ENCODE data around the gene RBBP9. TPM values are rescaled to one million over a fixed set of nuclear protein-coding genes. Genes with fewer than 3 reads are reported as not detected.

RBBP9 gene
- total and polyA plus RNA-seq, 2 experiments from 2014 or later, result 4.8 to 21.1 TPM

DNA sequence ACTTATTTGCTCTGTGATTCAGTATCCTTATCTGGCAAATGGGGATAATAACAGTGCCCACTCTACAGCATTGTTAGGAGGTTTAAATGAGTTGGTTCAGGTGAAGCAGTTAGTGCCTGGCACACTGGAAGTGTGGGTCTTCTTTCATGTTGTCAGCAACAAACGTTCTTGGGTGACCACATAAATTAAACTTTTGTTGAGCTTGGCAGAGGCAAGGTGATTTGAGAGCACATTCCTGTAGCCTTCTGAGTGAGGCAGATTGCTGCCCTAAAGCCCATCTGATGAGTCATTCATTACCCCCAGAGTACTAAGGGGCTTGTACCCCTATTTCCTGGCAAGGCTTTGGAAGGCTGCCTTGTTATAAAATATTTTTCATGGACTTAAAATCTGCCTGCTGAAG lies 36.5 kb upstream of the RBBP9 start:
- Histone ChIP-seq H3K4me2 (no peak overlapping the region), H3K4me1 (ENCODE audit: insufficient read depth) (no peaks in the 10 kb centered on the region), H2AFZ (no peak overlapping the region), H3K4me3 (no peak overlapping the region), H3K9me2 (ENCODE audit: insufficient read depth) (no peaks in the 10 kb centered on the region), H3K27me3 (ENCODE audit: insufficient read depth) (no peaks in the 10 kb centered on the region), H3K36me3 (ENCODE audit: insufficient read depth) (peaks cover 49% of the 10 kb centered on the region), H3K79me2 (replicated peaks; ENCODE audit: insufficient read depth) (no peaks in the 10 kb centered on the region), H4K20me1 (replicated peaks; ENCODE audit: insufficient read depth) (peaks cover 4% of the 10 kb centered on the region), H3F3A (replicated peaks; ENCODE audit: low read depth) (no peaks in the 10 kb centered on the region), H3K27ac (ENCODE audit: low read depth) (no peak overlapping the region)
- Mint-ChIP-seq H3K36me3 (ENCODE audit: low read depth) (peaks cover 87% of the 10 kb centered on the region), H3K27me3 (ENCODE audit: insufficient read depth, low read depth, poor library complexity) (no peaks in the 10 kb centered on the region), H3K4me3 (no peak overlapping the region), H3K27ac (no peak overlapping the region), H3K4me1 (no peaks in the 10 kb centered on the region), H3K9me3 (no peaks in the 10 kb centered on the region)
- DNase-seq (ENCODE audit: low spot score) (no peak), ATAC-seq (no peak)
- no peak for TF ChIP-seq EZH2phosphoT487 (IDR thresholded peaks at IDR 0.05; ENCODE audit: unreplicated experiment)
- no peak for TF ChIP-seq JUNB (IDR thresholded peaks at IDR 0.05; ENCODE audit: unreplicated experiment)
- TF ChIP-seq, protein P1, sequence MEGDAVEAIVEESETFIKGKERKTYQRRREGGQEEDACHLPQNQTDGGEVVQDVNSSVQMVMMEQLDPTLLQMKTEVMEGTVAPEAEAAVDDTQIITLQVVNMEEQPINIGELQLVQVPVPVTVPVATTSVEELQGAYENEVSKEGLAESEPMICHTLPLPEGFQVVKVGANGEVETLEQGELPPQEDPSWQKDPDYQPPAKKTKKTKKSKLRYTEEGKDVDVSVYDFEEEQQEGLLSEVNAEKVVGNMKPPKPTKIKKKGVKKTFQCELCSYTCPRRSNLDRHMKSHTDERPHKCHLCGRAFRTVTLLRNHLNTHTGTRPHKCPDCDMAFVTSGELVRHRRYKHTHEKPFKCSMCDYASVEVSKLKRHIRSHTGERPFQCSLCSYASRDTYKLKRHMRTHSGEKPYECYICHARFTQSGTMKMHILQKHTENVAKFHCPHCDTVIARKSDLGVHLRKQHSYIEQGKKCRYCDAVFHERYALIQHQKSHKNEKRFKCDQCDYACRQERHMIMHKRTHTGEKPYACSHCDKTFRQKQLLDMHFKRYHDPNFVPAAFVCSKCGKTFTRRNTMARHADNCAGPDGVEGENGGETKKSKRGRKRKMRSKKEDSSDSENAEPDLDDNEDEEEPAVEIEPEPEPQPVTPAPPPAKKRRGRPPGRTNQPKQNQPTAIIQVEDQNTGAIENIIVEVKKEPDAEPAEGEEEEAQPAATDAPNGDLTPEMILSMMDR (conservative IDR thresholded peaks at IDR 0.05; ENCODE audit: low read depth in 2 of 2), result no peak
- TF ChIP-seq, protein P2, sequence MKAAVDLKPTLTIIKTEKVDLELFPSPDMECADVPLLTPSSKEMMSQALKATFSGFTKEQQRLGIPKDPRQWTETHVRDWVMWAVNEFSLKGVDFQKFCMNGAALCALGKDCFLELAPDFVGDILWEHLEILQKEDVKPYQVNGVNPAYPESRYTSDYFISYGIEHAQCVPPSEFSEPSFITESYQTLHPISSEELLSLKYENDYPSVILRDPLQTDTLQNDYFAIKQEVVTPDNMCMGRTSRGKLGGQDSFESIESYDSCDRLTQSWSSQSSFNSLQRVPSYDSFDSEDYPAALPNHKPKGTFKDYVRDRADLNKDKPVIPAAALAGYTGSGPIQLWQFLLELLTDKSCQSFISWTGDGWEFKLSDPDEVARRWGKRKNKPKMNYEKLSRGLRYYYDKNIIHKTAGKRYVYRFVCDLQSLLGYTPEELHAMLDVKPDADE (IDR thresholded peaks at IDR 0.05), result no peak
- no peak for TF ChIP-seq ZNF114 (CRISPR knock-in tag; IDR thresholded peaks at IDR 0.05)
- TF ChIP-seq STAT1 (IDR thresholded peaks at IDR 0.05; ENCODE audit: unreplicated experiment), result no peak
- no peak for TF ChIP-seq POLR2AphosphoS5 (IDR thresholded peaks at IDR 0.05; ENCODE audit: low read depth)
- no peak for TF ChIP-seq ZNF331 (CRISPR knock-in tag; IDR thresholded peaks at IDR 0.05; ENCODE audit: low read depth)
- TF ChIP-seq, protein P3, sequence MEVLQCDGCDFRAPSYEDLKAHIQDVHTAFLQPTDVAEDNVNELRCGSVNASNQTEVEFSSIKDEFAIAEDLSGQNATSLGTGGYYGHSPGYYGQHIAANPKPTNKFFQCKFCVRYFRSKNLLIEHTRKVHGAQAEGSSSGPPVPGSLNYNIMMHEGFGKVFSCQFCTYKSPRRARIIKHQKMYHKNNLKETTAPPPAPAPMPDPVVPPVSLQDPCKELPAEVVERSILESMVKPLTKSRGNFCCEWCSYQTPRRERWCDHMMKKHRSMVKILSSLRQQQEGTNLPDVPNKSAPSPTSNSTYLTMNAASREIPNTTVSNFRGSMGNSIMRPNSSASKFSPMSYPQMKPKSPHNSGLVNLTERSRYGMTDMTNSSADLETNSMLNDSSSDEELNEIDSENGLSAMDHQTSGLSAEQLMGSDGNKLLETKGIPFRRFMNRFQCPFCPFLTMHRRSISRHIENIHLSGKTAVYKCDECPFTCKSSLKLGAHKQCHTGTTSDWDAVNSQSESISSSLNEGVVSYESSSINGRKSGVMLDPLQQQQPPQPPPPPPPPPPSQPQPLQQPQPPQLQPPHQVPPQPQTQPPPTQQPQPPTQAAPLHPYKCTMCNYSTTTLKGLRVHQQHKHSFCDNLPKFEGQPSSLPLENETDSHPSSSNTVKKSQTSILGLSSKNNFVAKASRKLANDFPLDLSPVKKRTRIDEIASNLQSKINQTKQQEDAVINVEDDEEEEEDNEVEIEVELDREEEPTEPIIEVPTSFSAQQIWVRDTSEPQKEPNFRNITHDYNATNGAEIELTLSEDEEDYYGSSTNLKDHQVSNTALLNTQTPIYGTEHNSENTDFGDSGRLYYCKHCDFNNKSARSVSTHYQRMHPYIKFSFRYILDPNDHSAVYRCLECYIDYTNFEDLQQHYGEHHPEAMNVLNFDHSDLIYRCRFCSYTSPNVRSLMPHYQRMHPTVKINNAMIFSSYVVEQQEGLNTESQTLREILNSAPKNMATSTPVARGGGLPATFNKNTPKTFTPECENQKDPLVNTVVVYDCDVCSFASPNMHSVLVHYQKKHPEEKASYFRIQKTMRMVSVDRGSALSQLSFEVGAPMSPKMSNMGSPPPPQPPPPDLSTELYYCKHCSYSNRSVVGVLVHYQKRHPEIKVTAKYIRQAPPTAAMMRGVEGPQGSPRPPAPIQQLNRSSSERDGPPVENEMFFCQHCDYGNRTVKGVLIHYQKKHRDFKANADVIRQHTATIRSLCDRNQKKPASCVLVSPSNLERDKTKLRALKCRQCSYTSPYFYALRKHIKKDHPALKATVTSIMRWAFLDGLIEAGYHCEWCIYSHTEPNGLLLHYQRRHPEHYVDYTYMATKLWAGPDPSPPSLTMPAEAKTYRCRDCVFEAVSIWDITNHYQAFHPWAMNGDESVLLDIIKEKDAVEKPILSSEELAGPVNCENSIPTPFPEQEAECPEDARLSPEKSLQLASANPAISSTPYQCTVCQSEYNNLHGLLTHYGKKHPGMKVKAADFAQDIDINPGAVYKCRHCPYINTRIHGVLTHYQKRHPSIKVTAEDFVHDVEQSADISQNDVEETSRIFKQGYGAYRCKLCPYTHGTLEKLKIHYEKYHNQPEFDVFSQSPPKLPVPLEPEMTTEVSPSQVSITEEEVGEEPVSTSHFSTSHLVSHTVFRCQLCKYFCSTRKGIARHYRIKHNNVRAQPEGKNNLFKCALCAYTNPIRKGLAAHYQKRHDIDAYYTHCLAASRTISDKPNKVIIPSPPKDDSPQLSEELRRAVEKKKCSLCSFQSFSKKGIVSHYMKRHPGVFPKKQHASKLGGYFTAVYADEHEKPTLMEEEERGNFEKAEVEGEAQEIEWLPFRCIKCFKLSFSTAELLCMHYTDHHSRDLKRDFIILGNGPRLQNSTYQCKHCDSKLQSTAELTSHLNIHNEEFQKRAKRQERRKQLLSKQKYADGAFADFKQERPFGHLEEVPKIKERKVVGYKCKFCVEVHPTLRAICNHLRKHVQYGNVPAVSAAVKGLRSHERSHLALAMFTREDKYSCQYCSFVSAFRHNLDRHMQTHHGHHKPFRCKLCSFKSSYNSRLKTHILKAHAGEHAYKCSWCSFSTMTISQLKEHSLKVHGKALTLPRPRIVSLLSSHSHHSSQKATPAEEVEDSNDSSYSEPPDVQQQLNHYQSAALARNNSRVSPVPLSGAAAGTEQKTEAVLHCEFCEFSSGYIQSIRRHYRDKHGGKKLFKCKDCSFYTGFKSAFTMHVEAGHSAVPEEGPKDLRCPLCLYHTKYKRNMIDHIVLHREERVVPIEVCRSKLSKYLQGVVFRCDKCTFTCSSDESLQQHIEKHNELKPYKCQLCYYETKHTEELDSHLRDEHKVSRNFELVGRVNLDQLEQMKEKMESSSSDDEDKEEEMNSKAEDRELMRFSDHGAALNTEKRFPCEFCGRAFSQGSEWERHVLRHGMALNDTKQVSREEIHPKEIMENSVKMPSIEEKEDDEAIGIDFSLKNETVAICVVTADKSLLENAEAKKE (CRISPR knock-in tag; IDR thresholded peaks at IDR 0.05), result no peak
- TF ChIP-seq EZH2 (IDR thresholded peaks at IDR 0.05; ENCODE audit: low read depth, unreplicated experiment), result no peak
- TF ChIP-seq, protein P4, sequence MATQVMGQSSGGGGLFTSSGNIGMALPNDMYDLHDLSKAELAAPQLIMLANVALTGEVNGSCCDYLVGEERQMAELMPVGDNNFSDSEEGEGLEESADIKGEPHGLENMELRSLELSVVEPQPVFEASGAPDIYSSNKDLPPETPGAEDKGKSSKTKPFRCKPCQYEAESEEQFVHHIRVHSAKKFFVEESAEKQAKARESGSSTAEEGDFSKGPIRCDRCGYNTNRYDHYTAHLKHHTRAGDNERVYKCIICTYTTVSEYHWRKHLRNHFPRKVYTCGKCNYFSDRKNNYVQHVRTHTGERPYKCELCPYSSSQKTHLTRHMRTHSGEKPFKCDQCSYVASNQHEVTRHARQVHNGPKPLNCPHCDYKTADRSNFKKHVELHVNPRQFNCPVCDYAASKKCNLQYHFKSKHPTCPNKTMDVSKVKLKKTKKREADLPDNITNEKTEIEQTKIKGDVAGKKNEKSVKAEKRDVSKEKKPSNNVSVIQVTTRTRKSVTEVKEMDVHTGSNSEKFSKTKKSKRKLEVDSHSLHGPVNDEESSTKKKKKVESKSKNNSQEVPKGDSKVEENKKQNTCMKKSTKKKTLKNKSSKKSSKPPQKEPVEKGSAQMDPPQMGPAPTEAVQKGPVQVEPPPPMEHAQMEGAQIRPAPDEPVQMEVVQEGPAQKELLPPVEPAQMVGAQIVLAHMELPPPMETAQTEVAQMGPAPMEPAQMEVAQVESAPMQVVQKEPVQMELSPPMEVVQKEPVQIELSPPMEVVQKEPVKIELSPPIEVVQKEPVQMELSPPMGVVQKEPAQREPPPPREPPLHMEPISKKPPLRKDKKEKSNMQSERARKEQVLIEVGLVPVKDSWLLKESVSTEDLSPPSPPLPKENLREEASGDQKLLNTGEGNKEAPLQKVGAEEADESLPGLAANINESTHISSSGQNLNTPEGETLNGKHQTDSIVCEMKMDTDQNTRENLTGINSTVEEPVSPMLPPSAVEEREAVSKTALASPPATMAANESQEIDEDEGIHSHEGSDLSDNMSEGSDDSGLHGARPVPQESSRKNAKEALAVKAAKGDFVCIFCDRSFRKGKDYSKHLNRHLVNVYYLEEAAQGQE (IDR thresholded peaks at IDR 0.05; ENCODE audit: unreplicated experiment), result no peak
- no peak for TF ChIP-seq NANOG (IDR thresholded peaks at IDR 0.05; ENCODE audit: borderline replicate concordance)
- no peak for TF ChIP-seq CREB1 (CRISPR knock-in tag; IDR thresholded peaks at IDR 0.05; ENCODE audit: low read depth)
